ENCODE data around the gene RABGAP1L.
"Not testable (repeated sequence)": the region's sequence is repeated elsewhere in the genome, so short reads cannot be mapped to it uniquely, and the experiment has no call there.

Gene RABGAP1L

DNA sequence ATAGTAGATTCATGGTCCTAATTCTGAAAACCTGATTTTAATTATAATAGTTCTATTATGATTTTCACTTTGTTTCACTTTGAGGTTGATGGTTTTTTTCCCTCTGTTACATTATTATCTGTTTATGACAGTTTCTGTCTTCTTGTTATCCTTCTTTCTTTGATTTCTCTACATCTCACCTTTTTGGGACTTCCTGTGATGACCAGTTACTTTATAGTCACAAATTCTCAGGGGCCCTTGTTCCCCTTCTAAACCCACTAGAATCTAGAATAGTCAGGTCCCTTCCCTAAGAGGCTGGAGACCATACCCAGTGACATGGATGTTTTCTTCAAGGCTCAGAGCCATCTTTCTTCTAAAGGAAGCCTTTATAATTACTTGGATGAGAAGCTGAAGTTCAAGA lies 526.9 kb downstream of the RABGAP1L start:
- no peak for DNase-seq

DNA sequence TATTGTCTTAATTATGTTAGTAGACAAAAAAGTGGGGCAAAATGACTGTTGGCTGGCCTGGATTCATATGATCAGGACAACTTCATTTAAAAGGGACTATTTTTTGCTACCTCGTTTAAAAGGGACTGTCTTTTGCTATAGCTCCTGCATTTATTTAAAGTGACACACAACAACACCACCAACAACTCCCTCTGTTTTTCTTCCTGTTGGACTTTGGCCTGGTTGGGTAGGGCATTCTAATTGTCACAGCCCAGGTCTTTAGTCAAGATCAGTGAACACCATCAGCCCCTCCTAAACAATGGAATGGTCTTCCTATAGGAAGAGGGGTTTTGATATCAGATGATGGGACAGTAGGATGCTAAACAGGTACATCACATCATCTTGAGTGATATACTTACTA lies 530.2 kb downstream of the RABGAP1L start:
- DNase-seq, result no peak

DNA sequence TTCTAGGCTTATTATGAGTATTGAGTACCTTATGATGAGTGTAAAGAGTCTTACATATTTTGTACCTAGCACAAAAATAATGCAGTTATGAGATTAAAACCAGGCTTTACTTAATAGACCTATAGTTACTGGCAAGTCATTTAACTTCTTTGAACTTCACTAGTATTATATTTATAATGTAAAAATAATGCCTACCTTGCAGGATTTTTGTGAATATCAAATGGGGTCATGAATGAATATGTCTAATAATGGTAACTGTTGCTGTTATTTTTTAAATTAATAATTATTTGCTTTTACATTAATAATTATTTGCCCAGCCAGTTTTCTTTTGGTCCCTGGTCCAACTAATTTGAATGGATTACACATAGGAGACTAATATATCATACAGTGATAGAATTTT lies 530.9 kb downstream of the RABGAP1L start:
- no peak for DNase-seq

DNA sequence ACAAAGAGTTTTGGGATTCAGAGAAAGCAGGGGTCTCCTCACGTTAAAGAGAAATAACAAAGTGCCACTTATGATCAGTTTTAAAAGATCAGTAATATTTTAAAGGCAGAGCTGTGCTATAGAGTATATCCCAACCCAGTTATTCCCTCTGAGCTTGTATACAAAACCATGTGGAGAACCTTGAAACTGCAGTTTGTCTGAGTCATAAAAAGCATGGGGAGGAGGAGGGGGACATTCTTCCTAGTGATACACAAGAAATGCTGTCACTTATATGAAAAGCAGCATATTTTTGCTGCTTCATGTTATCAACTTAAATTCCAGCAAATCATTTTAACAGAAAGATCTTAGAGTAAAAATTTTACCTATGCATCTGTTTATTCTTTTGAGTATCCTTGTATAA lies 533.0 kb downstream of the RABGAP1L start:
- DNase-seq, result no peak

DNA sequence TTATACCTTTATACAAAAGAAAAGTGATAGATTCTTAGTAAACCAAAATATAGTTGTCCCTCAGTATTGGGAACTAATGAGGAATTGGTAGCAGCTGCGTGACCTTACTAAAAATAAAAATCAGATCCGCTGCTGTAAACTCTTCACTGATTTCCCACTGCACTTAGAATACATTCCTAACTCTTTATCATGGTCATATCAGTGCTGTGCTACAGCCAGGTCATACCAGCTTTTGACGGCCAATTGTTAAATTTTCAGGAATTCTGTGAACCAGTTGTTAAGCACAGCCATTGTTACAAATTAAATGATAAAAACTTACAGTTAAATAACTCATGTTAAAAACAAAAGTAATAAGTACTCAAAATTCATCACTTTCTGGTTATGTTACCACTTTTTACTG lies 533.8 kb downstream of the RABGAP1L start:
- no peak for DNase-seq

DNA sequence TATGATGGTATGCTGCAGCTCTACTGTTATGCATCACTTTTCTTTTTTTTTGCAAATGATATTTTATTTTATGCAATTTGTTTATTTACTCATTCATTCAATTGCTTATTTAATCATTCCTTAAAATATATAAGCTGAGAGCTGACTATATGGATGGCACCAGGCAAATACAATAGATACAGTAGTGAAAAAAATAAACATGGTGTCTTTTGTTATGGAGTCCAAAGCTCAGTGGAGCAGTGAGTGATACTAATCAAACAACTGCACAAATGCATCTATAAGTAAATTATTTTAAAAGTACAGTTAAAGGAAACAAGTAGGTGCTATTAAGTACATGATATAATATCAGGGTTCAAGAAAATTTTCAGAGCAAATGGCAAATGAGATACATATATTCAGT lies 534.2 kb downstream of the RABGAP1L start:
- not testable (repeated sequence) for DNase-seq

DNA sequence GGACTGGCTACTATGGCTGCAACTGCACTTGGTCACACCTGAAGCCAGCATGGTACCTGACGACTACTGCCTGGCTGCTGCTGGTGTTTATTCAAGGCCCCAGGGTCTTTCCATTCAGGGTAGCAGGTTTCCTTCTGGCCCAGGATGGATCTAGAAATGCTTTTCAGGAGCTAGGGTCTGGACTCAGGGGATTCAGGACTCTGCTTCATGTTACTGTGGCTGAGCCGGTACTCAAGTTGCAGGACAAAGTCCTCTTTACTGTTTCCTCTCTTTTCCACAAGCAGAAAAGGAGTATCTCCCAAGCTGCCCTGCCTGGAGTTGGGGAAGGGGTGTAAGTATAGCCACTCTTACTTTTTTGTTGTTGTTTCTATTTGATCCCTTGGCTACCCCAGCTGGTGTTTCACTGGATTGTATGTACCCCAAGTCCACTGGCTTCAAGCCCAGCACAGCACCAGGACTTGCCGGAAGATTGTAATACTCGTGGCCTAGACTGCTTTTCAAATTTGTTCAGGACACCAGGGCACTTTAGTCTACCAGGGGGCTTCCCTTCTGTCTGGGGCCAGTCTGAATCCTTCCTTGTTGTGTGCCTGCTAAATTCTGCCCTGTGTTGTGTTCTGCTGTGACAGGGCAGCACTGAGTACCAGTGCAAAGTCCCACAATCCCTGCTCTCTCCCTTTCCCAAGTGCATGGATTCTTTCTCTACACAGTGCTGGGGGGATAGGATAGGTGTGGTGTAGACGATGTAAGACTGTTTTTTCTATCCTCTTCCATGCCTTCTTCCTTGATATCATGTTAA lies 536.9 kb downstream of the RABGAP1L start:
- DNase-seq, result no peak

DNA sequence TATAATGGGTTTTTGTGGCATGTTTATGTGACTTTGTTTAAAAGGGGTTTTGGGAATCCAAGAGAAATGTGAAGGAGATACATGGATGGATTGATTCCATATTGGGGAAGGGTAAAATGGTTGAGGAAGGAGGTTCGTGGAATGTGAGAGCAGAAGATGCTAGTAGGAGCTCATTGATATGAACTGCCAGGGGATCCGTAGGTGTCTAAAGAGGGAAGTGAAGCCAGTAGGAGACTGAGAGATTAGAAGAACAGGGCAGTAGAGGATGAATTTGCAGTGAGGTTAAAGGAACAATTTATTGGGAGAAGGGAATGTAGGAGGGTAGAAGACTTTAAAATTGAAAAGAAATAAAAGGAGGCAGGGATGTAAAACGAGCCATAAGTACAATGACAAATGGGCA lies 541.0 kb downstream of the RABGAP1L start:
- DNase-seq, result no peak

DNA sequence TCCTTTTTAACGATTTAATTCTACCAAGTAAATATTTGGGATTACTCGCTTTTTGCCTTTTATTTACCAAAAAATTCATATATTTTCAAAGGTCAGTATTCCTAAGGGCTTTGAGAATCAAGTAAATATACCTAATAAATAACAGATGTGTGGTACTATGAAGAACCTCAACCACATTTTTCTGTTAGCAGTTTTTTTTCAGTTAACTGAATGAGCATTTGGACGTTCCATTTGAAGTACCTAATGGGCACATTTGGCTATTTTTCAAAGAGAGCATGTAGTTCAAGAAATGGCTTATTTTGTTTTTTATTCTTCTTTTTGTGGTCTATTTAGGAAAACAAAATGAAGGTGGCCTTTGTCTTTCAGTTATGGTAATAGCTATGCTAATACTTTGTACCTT lies 541.5 kb downstream of the RABGAP1L start:
- no peak for DNase-seq

DNA sequence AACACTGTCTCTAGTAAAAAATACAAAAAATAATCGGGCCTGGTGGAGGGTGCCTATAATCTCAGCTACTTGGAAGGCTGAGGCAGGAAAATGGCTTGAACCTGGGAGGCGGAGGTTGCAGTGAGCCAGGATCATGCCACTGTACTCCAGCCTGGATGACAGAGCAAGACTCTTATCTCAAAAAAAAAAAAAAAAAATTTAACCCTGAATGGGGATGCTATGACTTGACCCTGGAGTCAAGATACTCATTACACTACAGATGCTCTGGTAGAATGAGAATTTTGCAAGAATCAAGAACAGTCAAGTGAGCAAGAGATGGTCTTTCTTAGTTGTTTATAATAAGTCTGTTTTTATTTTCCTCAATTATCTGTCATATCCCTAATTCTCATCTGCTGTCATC lies 542.2 kb downstream of the RABGAP1L start:
- DNase-seq, result no peak

DNA sequence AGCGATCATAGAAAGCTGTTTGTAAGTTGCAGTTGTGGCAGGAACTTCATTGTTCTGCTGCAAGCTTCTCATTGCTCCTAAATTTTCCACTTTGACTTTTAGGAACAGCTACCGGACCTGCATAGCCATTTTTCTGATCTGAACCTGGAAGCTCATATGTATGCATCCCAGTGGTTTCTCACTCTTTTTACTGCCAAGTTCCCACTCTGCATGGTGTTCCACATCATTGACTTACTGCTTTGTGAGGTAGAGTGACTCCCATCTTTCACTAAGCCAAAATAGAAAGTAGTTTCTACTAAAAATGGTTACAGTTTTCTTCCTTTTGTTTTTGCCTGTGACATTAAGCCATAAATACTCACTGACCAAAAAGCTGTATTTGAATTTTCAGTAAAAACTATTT lies 542.7 kb downstream of the RABGAP1L start:
- DNase-seq, result no peak

DNA sequence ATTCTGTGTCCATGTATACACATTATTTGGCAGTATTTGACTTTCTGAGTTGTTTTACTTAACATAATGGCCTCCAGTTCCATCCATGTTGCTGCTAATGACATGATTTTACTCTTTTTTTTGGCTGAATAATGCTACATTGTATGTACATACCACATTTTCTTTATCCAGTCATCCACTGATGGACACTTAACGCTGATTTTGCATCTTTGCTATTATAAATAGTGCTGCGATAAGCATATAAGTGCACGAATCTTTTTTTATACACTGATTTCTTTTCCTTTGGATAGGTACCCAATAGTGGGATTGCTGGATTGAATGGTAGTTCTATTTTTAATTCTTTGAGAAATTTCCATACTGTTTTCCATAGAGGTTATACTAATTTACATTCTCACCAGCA lies 544.0 kb downstream of the RABGAP1L start:
- no peak for DNase-seq

DNA sequence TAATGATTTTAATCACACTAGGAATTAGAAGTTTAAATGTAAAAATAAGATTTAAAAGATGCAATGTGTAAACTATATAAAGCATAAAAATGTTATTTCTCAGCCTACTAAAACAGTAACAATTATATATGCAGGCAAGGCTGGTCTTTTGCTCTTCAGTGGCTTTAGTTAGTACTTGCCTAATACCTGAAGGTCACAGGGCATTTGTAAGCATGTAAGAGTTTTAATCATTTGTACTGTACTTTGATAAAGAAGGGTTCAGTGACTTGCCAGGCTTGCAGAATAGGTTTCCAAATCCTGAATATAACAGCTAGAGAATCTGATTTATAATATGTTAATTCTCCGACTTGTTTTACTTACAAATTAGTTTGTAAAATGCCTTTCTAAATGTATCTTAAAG lies 545.0 kb downstream of the RABGAP1L start:
- no peak for DNase-seq

DNA sequence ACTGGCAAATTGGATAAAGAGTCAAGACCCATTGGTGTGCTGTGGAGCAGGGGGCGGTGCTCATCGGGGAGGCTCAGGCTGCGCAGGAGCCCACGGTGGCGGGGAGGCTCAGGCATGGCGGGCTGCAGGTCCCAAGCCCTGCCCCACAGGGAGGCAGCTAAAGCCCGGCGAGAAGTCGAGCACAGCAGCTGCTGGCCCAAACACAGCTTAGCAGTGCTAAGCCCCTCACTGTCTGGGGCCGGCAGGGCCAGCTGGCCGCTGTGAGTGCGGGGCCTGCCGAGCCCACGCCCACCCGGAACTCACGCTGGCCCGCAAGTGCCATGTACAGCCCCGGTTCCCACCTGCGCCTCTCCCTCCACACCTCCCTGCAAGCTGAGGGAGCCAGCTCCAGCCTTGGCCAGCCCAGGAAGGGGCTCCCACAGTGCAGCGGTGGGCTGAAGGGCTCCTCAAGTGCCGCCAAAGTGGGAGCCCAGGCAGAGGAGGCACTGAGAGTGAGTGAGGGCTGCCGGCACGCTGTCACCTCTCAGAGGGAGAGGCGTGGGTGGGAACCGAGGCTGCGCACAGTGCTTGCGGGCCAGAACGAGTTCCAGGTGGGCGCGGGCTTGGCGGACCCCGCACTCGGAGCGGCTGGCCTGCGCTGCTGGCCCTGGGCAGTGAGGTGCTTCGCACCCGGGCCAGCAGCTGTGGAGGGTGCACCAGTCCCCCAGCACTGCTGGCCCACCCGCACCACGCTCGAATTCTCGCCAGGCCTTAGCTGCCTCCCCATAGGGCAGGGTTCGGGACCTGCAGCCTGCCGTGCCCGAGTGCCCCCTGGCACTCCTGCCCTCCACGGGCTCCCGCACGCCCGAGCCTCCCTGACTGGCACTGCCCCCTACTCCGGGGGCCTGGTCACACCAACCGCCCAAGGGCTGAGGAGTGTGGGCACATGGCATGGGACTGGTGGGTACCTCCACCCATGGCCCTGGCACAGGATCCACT lies 551.8 kb downstream of the RABGAP1L start:
- DNase-seq, result no peak

DNA sequence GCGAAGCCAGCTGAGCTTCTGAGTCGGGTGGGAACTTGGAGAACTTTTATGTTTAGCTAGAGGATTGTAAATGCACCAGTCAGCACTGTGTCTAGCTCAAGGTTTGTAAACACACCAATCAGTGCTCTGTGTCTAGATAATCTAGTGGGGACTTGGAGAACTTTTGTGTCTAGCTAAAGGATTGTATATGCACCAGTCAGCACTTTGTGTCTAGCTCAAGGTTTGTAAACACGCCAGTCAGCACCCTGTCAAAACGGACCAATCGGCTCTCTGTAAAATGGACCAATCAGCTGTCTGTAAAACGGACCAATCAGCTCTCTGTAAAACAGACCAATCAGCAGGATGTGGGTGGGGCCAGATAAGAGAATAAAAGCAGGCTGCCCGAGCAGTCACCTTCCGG lies 552.5 kb downstream of the RABGAP1L start:
- DNase-seq, result not testable (repeated sequence)

DNA sequence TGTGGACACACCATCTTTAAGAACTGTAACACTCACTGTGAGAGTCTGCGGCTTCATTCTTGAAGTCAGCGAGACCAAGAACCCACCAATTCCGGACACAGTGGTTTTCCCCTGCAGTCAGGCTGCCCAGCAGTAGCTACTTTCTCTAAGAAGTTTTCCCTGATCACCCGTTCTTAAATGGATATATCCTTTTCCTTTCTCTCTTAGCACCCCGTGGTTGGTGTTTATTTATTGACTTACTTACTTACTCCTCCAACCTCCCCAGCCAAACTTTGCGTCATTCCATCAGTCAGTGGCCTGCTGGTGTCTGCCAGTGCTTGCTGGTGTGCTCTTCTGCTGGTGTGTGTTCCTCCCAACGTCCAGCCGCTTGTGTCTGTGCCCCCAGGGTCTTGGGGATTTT lies 553.2 kb downstream of the RABGAP1L start:
- DNase-seq, result no peak

DNA sequence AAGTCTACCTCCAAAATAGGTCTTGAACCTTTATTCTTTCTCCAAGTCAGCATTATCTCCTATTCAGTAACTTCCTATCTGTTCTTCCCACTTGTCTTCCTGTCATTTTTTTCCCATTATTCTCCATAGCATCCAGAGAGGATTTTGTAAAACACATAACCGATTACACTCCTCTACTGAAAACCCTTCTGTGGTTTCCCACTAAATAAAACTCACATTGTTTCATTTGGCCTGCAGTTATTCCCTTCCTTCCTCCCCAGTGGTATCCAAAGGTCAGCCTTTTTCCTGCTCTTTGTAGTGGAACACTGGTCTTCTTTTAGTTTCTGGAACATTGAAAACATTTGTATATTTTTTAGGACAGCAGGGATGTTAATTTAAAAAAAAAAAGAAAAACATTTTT lies 554.5 kb downstream of the RABGAP1L start:
- DNase-seq, result no peak

DNA sequence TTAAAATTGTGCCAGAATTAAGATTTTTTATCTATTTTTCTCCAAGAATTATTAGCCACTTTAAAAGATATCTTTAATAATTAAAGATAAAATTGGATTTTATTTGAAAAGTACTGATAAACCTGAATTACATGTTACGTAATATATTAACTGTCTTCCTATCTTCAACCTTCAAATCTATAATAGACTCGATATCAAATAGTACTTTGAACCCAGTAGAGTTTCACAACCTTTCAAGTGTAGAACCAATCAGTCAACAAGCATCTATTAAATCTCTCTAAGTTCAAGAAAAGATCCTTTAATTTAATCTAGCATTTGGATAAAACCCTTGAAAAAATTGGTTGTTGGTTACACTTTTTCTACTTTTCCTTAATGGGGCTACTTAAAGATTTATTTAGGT lies 559.9 kb downstream of the RABGAP1L start:
- DNase-seq, result no peak

DNA sequence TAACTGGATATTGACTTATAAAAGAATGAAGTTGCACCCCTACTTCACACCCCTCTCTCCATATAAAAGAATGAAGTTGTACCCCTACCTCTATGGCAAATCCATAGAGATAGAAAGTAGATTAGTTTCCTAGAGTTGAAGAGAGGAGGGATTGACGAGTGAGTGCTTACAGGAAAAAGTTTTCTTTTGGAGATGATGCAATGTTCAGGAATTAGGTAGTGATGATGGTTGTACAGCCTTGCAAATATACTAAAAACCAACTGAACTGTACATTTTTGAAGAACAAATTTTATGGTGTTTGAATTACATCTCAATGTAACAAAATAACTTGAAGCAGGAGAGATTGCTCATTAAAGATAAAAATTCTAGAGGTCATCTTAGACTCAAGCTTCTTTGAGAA lies 561.3 kb downstream of the RABGAP1L start:
- no peak for DNase-seq

DNA sequence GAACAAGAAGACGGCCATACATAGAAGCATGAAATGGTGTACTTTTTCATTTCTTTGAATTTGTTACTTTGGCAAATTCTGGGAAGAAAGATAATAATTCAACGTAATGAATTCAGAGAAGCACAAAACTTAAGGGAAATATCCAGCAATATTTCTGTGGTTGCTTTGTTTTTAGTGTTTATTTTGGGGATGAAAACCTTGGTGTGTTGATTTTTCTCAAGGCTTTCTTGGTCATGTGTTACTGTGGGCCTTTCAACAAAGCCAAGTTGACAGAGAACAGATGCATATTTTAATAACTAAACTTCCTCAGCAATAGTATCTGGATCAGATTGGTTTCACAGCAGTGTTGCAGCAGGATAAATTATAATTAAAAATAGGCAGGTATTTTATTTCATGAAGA lies 561.9 kb downstream of the RABGAP1L start:
- no peak for DNase-seq

DNA sequence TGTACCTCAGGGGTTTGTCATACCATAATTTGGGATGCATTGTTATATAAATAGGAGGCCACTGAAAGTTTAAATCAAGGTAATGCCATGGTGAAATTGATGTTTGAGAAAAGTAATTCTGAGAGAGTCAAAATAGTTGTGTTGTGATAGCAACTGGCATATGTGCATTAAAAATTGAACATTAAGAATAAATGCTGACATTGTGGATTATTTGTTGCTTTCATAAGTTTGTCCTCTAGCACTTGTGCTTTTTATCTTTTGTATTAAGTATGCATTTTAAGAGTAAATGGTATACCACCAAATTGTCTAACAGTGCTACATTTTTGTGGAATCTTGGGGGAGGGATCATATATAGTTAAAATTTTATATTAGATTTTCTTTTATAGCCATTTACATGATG lies 564.5 kb downstream of the RABGAP1L start:
- DNase-seq, result no peak

DNA sequence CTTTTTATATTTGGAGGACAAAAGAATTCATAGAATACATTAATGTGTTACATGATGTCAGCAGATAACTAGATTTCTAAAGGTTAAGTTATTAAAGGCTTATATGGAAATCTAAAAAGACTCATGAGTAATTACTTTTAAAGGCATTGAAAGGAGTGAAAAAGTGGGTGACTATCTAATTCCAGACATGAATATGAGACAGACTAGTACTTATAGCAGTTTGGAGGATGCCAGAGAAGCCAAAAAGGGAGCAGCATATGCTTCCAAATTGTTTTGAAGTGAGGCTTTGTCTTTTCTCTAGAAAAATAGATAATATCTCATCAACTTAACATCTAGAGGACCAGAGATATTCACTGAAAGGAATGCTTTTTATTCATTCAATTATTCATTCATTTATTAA lies 564.9 kb downstream of the RABGAP1L start:
- no peak for DNase-seq

DNA sequence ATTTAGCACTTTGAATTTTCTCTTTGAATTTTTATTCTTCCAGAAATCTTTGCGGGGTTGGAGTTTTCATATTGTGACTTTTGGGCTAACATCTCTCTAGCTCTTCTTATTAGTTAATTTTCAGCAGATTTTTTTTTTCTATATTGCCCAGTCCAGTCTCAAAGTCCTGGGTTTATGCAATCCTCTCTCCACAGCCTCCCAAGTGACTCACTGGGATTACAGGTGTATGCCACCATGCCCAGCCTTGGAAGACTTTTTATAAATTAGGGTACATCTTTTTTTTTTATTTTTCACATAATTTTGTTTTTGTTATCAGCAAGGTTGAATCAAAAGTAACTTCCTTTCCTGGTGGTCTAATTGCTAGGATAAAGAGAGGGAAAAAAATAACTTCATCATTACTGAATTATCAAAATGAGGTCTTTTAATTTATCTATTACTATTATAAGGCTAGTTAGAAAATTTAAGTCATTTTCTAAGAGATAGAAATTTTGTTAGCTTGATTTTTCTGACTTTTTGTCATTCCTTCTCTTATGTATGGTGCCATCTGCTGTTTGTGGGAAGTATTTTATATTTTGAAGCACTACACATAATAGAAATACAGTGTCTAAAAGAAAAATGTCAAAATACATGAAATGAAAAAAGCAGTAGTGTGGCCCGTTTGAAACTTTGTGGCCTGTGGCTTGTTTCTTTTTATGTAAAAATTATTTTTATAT lies 567.0 kb downstream of the RABGAP1L start:
- DNase-seq, result no peak

Measured in CD4-positive, alpha-beta T cell treated with Interleukin-15 for 1 hour (primary cell).